Muscle layer of duodenum (tissue), 2 donors: ENCODE measurements around the gene ARID1B.

Experiments
- H3K27ac ChIP-seq: one replicate; pipeline ENCODE4 v1.7.0; 2013; ENCODE audit warnings: mild to moderate bottlenecking, low read length
- H3K27me3 ChIP-seq: one replicate; pipeline ENCODE4 v1.7.0; 2013; ENCODE audit warnings: low read depth, mild to moderate bottlenecking, control low read depth, low read length
- H3K36me3 ChIP-seq, 2 donors: one replicate each; pipeline ENCODE4 v1.7.0; 2013; ENCODE audit warnings: low read length in 2 of 2, control low read depth in 1 of 2, mild to moderate bottlenecking in 1 of 2; ENCODE audit not compliant: insufficient read depth in 2 of 2, control insufficient read depth in 1 of 2
- H3K4me1 ChIP-seq, 2 donors: one replicate each; pipeline ENCODE4 v1.7.0; 2013; ENCODE audit warnings: low read length in 2 of 2, mild to moderate bottlenecking in 2 of 2, control low read depth in 1 of 2, moderate library complexity in 1 of 2; ENCODE audit not compliant: insufficient read depth in 2 of 2, control insufficient read depth in 1 of 2
- H3K4me3 ChIP-seq, 2 donors: one replicate each; pipeline ENCODE4 v1.7.0; 2013; ENCODE audit warnings: low read length in 2 of 2, low read depth in 1 of 2, mild to moderate bottlenecking in 1 of 2
- H3K9me3 ChIP-seq, 2 donors: one replicate each; pipeline ENCODE4 v1.7.0; 2013; ENCODE audit warnings: low read length in 2 of 2, control low read depth in 1 of 2, mild to moderate bottlenecking in 1 of 2; ENCODE audit not compliant: control insufficient read depth in 1 of 2
- donor health status: healthy.

The ARID1B gene

DNA sequence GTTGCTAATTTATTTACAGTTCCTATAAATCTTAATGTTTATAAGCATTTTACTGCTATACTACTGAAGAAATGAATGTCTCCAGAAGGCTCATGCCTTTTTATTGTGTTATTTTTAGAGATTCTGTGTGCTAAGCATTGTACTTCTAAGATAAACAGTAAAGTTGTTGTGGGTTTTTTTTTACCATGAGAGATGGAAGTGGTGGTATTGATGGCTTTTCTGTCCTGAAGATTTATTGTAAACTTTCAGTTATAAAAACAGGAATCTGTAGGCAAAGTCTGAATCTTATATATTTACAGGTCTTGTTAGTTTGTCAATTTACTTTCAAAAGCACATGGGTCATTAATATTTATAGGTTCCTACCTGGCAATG, 299.3 kb downstream of the ARID1B start:
- Histone ChIP-seq H3K4me3 (no peak overlapping the region), H3K4me1 (peaks cover 0 to 16% of the 10 kb centered on the region in 2 donors), H3K9me3 (no peaks in the 10 kb centered on the region), H3K27ac (no peak overlapping the region), H3K36me3 (no peaks in the 10 kb centered on the region), H3K27me3 (no peaks in the 10 kb centered on the region)

DNA sequence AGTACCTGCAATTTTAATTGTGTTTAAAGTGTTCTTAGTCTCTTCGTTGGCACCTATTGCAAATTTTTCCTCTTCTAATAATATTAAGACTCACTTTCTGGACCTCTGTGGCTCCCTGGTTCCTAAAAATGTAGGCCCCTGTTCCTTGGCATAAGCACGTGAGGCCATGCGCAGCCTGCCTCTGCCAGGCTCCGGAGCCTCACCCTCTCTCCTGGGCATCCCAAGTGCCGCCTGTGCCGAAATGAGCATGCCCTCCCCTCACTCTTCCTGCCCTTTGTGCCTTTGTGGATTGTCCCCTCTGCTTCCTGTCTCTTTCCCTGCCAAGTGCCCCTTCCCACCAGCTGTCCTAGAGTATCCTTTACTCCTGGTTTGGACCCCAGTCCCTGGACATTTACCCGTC, 300.1 kb downstream of the ARID1B start:
- Histone ChIP-seq H3K4me1 (peaks cover 0 to 13% of the 10 kb centered on the region in 2 donors), H3K4me3 (no peak overlapping the region)

DNA sequence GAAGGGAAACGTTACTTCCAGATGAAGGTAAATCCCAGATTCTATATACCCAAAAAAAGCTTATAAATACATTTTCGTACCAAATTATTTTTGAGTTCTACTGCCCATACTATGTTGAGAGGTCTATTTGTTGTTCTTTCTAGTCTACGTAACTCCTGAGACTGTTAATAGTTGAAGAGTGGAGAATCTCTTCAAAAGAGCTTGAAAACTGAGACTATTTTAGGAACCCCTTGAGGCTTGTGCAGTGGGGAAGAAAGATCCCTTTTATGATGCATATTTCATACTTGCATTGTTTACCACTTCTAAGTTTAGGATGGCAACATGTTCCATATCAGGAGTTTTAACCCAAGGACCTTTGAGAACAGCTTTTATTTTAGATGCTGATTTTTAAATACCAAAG, 301.1 kb downstream of the ARID1B start:
- Histone ChIP-seq H3K4me1 (peaks cover 0 to 13% of the 10 kb centered on the region in 2 donors), H3K36me3 (no peaks in the 10 kb centered on the region), H3K27me3 (no peaks in the 10 kb centered on the region), H3K27ac (no peak overlapping the region), H3K4me3 (no peak overlapping the region), H3K9me3 (no peaks in the 10 kb centered on the region)

More for the DNA sequence above, 300.1 kb downstream of the ARID1B start:
- no peaks in the 10 kb centered on the region for H3K27me3 ChIP-seq
- no peak overlapping the region for H3K27ac ChIP-seq
- H3K36me3 ChIP-seq: no peaks in the 10 kb centered on the region
- H3K9me3 ChIP-seq: no peaks in the 10 kb centered on the region

DNA sequence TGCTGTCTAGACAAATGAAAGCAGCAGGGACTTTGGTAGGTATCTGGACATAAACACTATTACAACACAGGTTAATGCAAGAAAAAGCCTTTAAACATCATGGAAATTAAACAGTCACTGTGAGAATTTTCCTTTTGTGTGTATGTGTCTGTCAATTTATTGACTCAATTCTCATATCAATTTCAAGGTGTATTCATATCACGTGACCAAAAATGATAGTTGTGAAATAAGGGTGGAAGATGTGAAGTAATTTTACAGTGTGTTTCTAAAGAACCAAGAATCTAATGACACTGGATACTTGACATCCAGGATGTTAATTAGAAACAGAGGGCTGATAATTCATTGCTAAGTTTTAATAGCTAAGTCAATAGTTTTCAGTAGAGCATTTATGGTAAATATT, 302.1 kb downstream of the ARID1B start:
- no peaks in the 10 kb centered on the region for H3K36me3 ChIP-seq
- no peak overlapping the region for H3K27ac ChIP-seq
- H3K9me3 ChIP-seq: no peaks in the 10 kb centered on the region
- peaks cover 0 to 13% of the 10 kb centered on the region in 2 donors for H3K4me1 ChIP-seq
- no peak overlapping the region for H3K4me3 ChIP-seq
- H3K27me3 ChIP-seq: no peaks in the 10 kb centered on the region

DNA sequence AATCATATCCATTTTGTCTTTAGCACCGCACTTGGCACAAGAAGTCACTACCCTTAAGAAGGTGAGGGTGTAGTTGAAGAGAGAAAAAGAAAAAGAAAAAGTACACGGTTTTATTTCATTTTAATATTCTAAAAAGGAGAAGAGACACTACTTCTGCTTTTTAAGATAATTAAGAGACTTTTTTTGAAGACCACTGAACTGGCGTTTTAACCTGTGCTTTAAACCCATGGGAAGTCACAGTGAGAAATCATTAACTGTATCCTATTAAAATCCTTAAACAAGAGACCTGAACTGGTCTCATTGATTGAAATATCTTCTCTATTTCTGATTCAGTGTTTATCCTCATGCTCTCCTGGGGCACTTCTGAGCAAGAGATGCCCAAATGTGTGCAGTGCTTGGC, 302.6 kb downstream of the ARID1B start:
- Histone ChIP-seq H3K27ac (no peak overlapping the region), H3K4me3 (no peak overlapping the region), H3K36me3 (peaks cover under 1% of the 10 kb centered on the region in 2 donors), H3K9me3 (no peaks in the 10 kb centered on the region), H3K4me1 (peaks cover 0 to 13% of the 10 kb centered on the region in 2 donors), H3K27me3 (no peaks in the 10 kb centered on the region)

DNA sequence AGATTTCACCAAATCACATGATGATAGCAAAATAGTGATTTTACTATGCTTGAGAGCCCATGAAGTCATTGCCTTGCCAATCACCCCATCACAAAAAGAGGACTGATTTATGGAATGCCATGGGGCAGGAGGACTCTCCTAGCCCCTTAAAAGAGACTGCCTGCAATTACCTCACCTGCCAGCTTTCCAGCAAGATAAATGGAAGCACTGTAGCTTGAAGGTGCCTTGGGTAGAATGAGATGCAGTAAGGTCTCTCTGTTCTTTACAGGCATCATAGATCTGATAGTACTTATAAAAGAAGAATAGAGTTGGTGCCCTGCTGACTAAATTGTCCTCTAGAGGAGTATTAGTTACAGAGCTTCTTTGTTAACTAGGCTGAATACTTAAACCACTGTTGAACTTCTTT, 303.8 kb downstream of the ARID1B start:
- H3K36me3 ChIP-seq: peaks cover 5 to 10% of the 10 kb centered on the region in 2 donors

DNA sequence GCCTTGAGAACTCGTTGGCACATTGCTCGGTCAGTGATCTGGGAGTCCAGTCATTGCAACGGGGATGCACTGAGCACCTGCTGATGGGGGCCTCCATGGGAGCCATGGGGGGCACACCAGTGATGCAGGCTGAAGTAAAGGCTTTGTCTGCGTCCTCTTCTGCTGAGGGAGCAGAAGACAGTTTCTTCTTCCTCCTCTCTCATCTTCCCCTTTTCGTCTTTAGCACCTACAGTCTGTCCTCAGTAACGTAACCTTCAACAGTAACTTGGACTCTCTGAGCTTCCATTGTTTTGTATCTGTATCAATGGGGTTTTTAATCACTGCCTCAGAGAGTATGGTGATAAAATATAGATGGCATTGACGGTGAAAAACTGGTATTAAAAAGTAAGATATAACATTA, 306.2 kb downstream of the ARID1B start:
- Histone ChIP-seq H3K27ac (no peak overlapping the region), H3K27me3 (no peaks in the 10 kb centered on the region)

More for the DNA sequence above, 303.8 kb downstream of the ARID1B start:
- Histone ChIP-seq H3K4me1 (peaks cover 0 to 13% of the 10 kb centered on the region in 2 donors), H3K27me3 (no peaks in the 10 kb centered on the region), H3K9me3 (no peaks in the 10 kb centered on the region), H3K27ac (no peak overlapping the region), H3K4me3 (no peak overlapping the region)

DNA sequence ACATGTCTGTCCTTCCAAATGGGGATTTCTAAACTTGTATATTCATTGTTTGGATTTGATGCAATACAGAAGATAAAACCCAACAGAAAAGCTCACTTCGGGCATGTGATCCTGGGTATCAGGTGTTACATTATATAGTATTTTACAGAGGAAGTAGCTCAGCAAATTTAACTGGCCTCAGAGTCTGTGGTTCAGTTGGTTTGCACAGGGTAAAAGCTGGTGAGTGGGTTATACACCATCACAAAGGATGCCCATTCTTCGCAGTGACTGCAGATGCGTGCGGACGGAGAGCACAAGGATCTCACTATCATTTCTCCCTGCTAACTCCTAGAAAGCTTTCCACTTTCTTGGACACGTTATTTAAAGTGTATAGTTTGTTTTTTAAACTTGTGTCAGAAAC, 309.5 kb downstream of the ARID1B start:
- no peak overlapping the region for H3K4me3 ChIP-seq
- no peaks in the 10 kb centered on the region for H3K27me3 ChIP-seq
- H3K27ac ChIP-seq: no peak overlapping the region
- peaks cover 0 to 22% of the 10 kb centered on the region in 2 donors for H3K4me1 ChIP-seq
- no peaks in the 10 kb centered on the region for H3K9me3 ChIP-seq
- peaks cover 5 to 10% of the 10 kb centered on the region in 2 donors for H3K36me3 ChIP-seq

More for the DNA sequence above, 306.2 kb downstream of the ARID1B start:
- Histone ChIP-seq H3K9me3 (no peaks in the 10 kb centered on the region), H3K4me1 (peaks cover 0 to 7% of the 10 kb centered on the region in 2 donors), H3K4me3 (no peak overlapping the region), H3K36me3 (peaks cover 5 to 10% of the 10 kb centered on the region in 2 donors)

DNA sequence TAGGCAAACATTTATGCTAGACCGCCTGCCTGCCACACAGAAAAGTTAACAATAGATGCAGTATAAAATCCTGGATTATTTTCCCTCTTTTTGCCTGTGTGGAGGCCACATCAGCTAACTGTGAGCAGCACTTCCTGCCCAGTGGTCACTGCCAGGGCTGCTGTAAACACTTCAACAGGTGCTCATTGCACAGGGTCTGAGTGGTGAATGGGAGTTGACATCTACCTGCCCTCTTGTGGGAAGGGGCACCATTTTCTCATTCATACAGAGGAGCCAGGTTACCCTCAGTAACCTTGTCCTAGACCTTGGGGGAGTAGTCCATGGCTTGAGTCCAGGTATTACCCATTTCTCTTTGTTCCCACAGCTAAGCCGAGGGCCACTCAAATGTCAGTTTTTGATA, 310.8 kb downstream of the ARID1B start:
- Histone ChIP-seq H3K9me3 (no peaks in the 10 kb centered on the region), H3K36me3 (peaks cover 5 to 10% of the 10 kb centered on the region in 2 donors), H3K4me1 (peaks cover 3 to 35% of the 10 kb centered on the region in 2 donors), H3K27me3 (no peaks in the 10 kb centered on the region), H3K4me3 (no peak overlapping the region), H3K27ac (no peak overlapping the region)

DNA sequence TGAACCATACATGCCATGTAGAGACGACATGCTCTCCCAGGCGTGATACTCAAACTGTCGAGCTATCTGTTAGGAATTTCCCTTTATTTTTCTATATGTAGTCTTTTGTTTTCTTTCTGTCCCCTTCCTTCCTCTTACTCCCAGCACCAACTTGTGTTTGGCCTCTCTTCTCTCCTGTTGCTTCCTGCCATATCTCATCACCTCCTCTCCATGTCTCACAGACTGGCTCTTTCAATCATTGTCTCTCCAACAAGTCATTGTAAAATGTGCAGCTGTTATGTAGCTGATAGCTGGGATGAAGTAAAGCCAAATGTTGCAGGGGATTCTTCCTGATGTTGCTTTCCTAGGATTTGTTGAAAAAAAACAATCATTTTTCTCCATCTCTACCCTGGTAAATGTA, 311.7 kb downstream of the ARID1B start:
- H3K27ac ChIP-seq: no peak overlapping the region
- H3K4me1 ChIP-seq: peaks cover 3 to 37% of the 10 kb centered on the region in 2 donors
- H3K36me3 ChIP-seq: peaks cover 5 to 10% of the 10 kb centered on the region in 2 donors
- no peaks in the 10 kb centered on the region for H3K9me3 ChIP-seq
- no peak overlapping the region for H3K4me3 ChIP-seq
- no peaks in the 10 kb centered on the region for H3K27me3 ChIP-seq

DNA sequence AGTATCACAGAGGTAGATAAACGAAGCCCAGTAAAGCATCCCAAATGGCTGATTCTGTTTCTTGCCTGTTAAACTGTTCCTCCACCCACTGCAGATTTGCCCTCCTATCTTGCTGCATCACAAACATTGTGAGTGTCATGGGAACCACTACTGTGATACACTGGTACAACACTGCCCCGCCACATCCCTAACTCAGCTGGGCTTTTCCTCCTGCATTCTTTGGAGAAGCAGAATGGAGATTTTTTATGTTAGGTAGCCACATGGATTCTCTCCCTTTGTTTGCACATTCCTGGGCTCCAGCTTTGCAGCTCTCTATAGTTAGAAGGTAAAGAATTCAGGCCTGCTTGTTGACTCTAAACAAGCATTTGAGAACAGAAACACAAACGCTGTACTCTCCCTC, 312.1 kb downstream of the ARID1B start:
- no peaks in the 10 kb centered on the region for H3K9me3 ChIP-seq
- H3K4me1 ChIP-seq: peaks cover 3 to 37% of the 10 kb centered on the region in 2 donors
- H3K4me3 ChIP-seq: no peak overlapping the region
- H3K27ac ChIP-seq: no peak overlapping the region
- peaks cover 5 to 10% of the 10 kb centered on the region in 2 donors for H3K36me3 ChIP-seq
- H3K27me3 ChIP-seq: no peaks in the 10 kb centered on the region

DNA sequence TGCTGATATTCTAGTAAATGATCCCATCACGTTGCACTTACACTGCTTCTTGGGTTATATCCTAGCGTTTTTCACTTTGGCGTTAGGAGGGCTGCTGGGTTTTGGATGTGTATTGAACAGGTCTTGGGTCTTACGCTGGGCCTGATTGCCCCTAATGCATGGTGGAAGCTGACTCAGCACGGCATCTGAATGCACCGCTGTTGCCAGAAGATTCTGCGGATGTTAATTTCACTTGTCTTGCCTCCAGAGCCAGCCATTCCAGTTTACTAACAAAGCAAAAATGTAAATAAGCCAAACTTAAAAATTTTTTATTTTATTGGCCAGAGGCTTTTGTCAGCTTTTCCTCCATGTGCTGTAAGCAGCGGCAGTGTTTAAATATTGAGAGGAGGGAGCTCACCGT, 312.7 kb downstream of the ARID1B start:
- Histone ChIP-seq H3K4me1 (peaks cover 3 to 37% of the 10 kb centered on the region in 2 donors), H3K36me3 (peaks cover 4 to 9% of the 10 kb centered on the region in 2 donors), H3K9me3 (no peaks in the 10 kb centered on the region), H3K27me3 (no peaks in the 10 kb centered on the region), H3K4me3 (no peak overlapping the region), H3K27ac (no peak overlapping the region)
